ENCODE results near the gene MMP24.

Gene MMP24

GRCh38 chr20:35317416-35318210, 91.1 kb downstream of the MMP24 start:
- no peak for TF ChIP-seq CTCF (conservative IDR thresholded peaks at IDR 0.05; ENCODE audit: low read depth, low read length)
- DNase-seq (ENCODE audit: low read depth) = no peak
- no peak overlapping the region for H3K4me3 ChIP-seq (ENCODE audit: low read length)

- peak; percentile 71 for DNase-seq (ENCODE audit: low read depth)
- no peak overlapping the region for H3K4me3 ChIP-seq (ENCODE audit: low read length)
- TF ChIP-seq CTCF (conservative IDR thresholded peaks at IDR 0.05; ENCODE audit: low read depth, low read length) = no peak
Measured at GRCh38 chr20:35318502-35319157, 92.1 kb downstream of the MMP24 start.

- H3K4me3 ChIP-seq (ENCODE audit: low read length) = no peak overlapping the region
- no peak for TF ChIP-seq CTCF (conservative IDR thresholded peaks at IDR 0.05; ENCODE audit: low read depth, low read length)
- no peak for DNase-seq (ENCODE audit: low read depth)
Measured at GRCh38 chr20:35319192-35319870, 92.8 kb downstream of the MMP24 start.

- no peak overlapping the region for H3K4me3 ChIP-seq (ENCODE audit: low read length)
- TF ChIP-seq CTCF (conservative IDR thresholded peaks at IDR 0.05; ENCODE audit: low read depth, low read length) = no peak
- DNase-seq (ENCODE audit: low read depth) = no peak
Measured at GRCh38 chr20:35319871-35320197, 93.3 kb downstream of the MMP24 start.

GRCh38 chr20:35320396-35321126, 94.1 kb downstream of the MMP24 start:
- TF ChIP-seq CTCF (conservative IDR thresholded peaks at IDR 0.05; ENCODE audit: low read depth, low read length) = no peak
- H3K4me3 ChIP-seq (ENCODE audit: low read length) = no peak overlapping the region
- no peak for DNase-seq (ENCODE audit: low read depth)

GRCh38 chr20:35325401-35325800, 98.9 kb downstream of the MMP24 start:
- H3K4me3 ChIP-seq (ENCODE audit: low read length) = no peak overlapping the region
- no peak for TF ChIP-seq CTCF (conservative IDR thresholded peaks at IDR 0.05; ENCODE audit: low read depth, low read length)
- no peak for DNase-seq (ENCODE audit: low read depth)

Measured in retinal pigment epithelial cell (primary cell).